Liver (tissue), 9 donors: ENCODE measurements around the gene HOXD11. TPM values are rescaled to one million over a fixed set of nuclear protein-coding genes. Genes with fewer than 3 reads are reported as not detected.

Source experiments
- DNase-seq: peaks from one replicate; pipeline ENCODE4 v3.0.0-alpha.2; 2017; ENCODE audit warnings: low spot score
- H3K27ac ChIP-seq, 2 donors: one replicate each; pipeline ENCODE4 v1.7.0; 2013; ENCODE audit warnings: inconsistent platforms in 2 of 2, low read length in 2 of 2, control low read depth in 1 of 2, low read depth in 1 of 2, mild to moderate bottlenecking in 1 of 2
- H3K27me3 ChIP-seq, 4 donors: one replicate each; pipeline versions ENCODE4 v1.6.1 to v1.7.0; 2013; ENCODE audit warnings: low read length in 3 of 4, inconsistent platforms in 1 of 4, mild to moderate bottlenecking in 1 of 4, moderate library complexity in 1 of 4; ENCODE audit not compliant: control insufficient read depth in 4 of 4, insufficient read depth in 4 of 4
- H3K36me3 ChIP-seq, 4 donors: one replicate each; pipeline versions ENCODE4 v1.6.1 to v1.7.0; 2013; ENCODE audit warnings: low read length in 3 of 4, mild to moderate bottlenecking in 3 of 4, low read depth in 1 of 4, moderate library complexity in 1 of 4; ENCODE audit not compliant: control insufficient read depth in 4 of 4, insufficient read depth in 3 of 4
- H3K4me1 ChIP-seq, 4 donors: one replicate each; pipeline versions ENCODE4 v1.6.1 to v1.7.0; 2013; ENCODE audit warnings: low read length in 3 of 4, mild to moderate bottlenecking in 3 of 4, moderate library complexity in 1 of 4; ENCODE audit not compliant: control insufficient read depth in 4 of 4, insufficient read depth in 4 of 4
- H3K4me3 ChIP-seq, 3 donors: one replicate each; pipeline versions ENCODE4 v1.6.1 to v1.7.0; 2013; ENCODE audit warnings: low read length in 3 of 3, control low read depth in 1 of 3, low read depth in 1 of 3, mild to moderate bottlenecking in 1 of 3
- H3K9ac ChIP-seq, 2 donors: one replicate each; pipeline ENCODE4 v1.7.0; 2013; ENCODE audit warnings: low read length in 2 of 2, mild to moderate bottlenecking in 2 of 2, moderate library complexity in 2 of 2, control low read depth in 1 of 2, low read depth in 1 of 2
- H3K9me3 ChIP-seq, 4 donors: one replicate each; pipeline versions ENCODE4 v1.6.1 to v1.7.0; 2013; ENCODE audit warnings: low read length in 3 of 4; ENCODE audit not compliant: control insufficient read depth in 4 of 4
- EGR1 ChIP-seq, 2 donors: IDR thresholded peaks; 2 replicates each; pipeline ENCODE4 v1.6.1; 2016 to 2018; ENCODE audit warnings: antibody characterized with exemption in 2 of 2, low read depth in 2 of 2
- FOXA1 ChIP-seq: IDR thresholded peaks from 2 replicates; pipeline ENCODE4 v1.6.1; 2016; ENCODE audit warnings: antibody characterized with exemption
- FOXA2 ChIP-seq: IDR thresholded peaks from 2 replicates; pipeline ENCODE4 v1.6.1; 2016; ENCODE audit warnings: antibody characterized with exemption
- GABPA ChIP-seq, 2 donors: IDR thresholded peaks in 1 of 2; conservative IDR thresholded peaks in 1 of 2; 2 replicates each; pipeline ENCODE4 v1.6.1; 2016; ENCODE audit warnings: antibody characterized with exemption in 2 of 2, mild to moderate bottlenecking in 1 of 2, moderate library complexity in 1 of 2
- HNF4A ChIP-seq, 2 donors: conservative IDR thresholded peaks; 2 replicates each; pipeline ENCODE4 v1.6.1; 2016; ENCODE audit warnings: antibody characterized with exemption in 2 of 2, mild to moderate bottlenecking in 2 of 2
- JUND ChIP-seq, 2 donors: IDR thresholded peaks; 2 replicates each; pipeline ENCODE4 v1.6.1; 2016; ENCODE audit warnings: antibody characterized with exemption in 2 of 2
- NR2F2 ChIP-seq: IDR thresholded peaks from 2 replicates; pipeline ENCODE4 v1.6.1; 2016; ENCODE audit warnings: antibody characterized with exemption
- RAD21 ChIP-seq, 2 donors: IDR thresholded peaks; 2 replicates each; pipeline ENCODE4 v1.6.1; 2016; ENCODE audit warnings: antibody characterized with exemption in 2 of 2, mild to moderate bottlenecking in 2 of 2
- RXRA ChIP-seq, 2 donors: IDR thresholded peaks; 2 replicates each; pipeline ENCODE4 v1.6.1; 2017 to 2018; ENCODE audit warnings: antibody characterized with exemption in 2 of 2, mild to moderate bottlenecking in 1 of 2
- SP1 ChIP-seq: IDR thresholded peaks from 2 replicates; pipeline ENCODE4 v1.6.1; 2018; ENCODE audit warnings: antibody characterized with exemption, mild to moderate bottlenecking
- TAF1 ChIP-seq: conservative IDR thresholded peaks from 2 replicates; pipeline ENCODE4 v1.6.1; 2016; ENCODE audit warnings: antibody characterized with exemption, mild to moderate bottlenecking
- WGBS: extraction: QIAGEN DNeasy Blood & Tissue Kit; methylation state at CpG from one replicate; pipeline ENCODE4 v1.1.7; 2013; 5-methylcytosine and 5-hydroxymethylcytosine counted together
- polyA plus RNA-seq, 2 donors: library from polyadenylated mRNA; stranded (reverse) in 1 of 2; unstranded in 1 of 2; fragments of 200-250 nt in 1 of 2; fragments of >200 nt in 1 of 2; fragmentation: Nextera tagmentation in 1 of 2; extraction: Ambion mirVana in 1 of 2; gene quantifications; one replicate each; pipeline versions ENCODE4 v1.2.1 to v1.2.3, GENCODE V29; 2013 to 2015
- total RNA-seq, 2 donors: library from RNA; depleted of rRNA; stranded (reverse); fragments of >200 nt; gene quantifications; one replicate each; pipeline ENCODE4 v1.2.3, GENCODE V29; 2014
- TF ChIP-seq, protein P1 (sequence below): IDR thresholded peaks from 2 replicates; pipeline ENCODE4 v1.6.1; 2016; ENCODE audit warnings: antibody characterized with exemption
- TF ChIP-seq, protein P2 (sequence below): fragments of 150-350 bp; IDR thresholded peaks from 2 replicates; pipeline ENCODE4 v1.5.1; 2017; ENCODE audit warnings: improper control_type of control experiment, low read depth, low read length; ENCODE audit not compliant: missing input control
- TF ChIP-seq, protein P3 (sequence below): IDR thresholded peaks from 2 replicates; pipeline ENCODE4 v1.6.1; 2016; ENCODE audit warnings: antibody characterized with exemption, mild to moderate bottlenecking
- donor health status: healthy.
- donor health status: healthy.
- donor health status: healthy.
- donor health status: healthy.
- donor health status: healthy.

HOXD11 gene
- total and polyA plus RNA-seq, 4 donors: not detected

DNA sequence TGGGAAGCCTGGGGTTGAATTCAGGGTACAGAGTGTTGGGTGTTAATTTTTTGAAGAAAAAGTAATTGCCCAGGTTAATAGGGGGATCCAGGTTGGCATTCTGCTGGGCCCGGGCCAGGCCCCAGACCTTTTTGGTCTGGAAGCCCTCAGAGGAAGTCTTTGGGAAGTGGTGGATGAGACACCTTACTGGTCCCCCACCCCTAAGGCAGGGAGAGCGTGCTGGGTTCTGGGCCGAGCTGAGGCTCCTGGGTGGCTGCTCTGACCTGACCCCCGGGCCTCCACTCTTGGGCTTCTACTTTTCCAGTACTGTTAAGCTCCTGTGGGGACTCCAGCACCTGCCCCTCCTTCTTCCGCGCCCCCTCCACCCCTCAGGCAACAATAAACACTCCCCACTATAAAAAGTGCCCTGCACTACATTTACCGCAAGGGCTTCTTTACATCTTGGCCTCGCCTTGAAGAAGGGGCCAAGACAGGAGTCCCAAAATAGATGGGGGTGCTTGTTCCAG is 49.3 kb downstream of the HOXD11 start:
- peaks cover 6 to 16% (median 11%) of the 10 kb centered on the region in 4 donors for H3K4me1 ChIP-seq
- DNase-seq: no peak
- no peaks in the 10 kb centered on the region for H3K36me3 ChIP-seq
- TF ChIP-seq GABPA (IDR thresholded peaks at IDR 0.05 in 1 of 2, conservative IDR thresholded peaks at IDR 0.05 in 1 of 2) (no peak), NR2F2 (no peak), EGR1 (IDR thresholded peaks at IDR 0.05; ENCODE audit: low read depth in 2 of 2) (no peak), HNF4A (conservative IDR thresholded peaks at IDR 0.05) (no peak), TAF1 (no peak), JUND (IDR thresholded peaks at IDR 0.05) (no peak), RAD21 (IDR thresholded peaks at IDR 0.05) (no peak), FOXA1 (no peak), FOXA2 (no peak), SP1 (no peak), RXRA (IDR thresholded peaks at IDR 0.05) (no peak)
- TF ChIP-seq, protein P1, sequence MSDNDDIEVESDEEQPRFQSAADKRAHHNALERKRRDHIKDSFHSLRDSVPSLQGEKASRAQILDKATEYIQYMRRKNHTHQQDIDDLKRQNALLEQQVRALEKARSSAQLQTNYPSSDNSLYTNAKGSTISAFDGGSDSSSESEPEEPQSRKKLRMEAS: no peak
- TF ChIP-seq, protein P2, sequence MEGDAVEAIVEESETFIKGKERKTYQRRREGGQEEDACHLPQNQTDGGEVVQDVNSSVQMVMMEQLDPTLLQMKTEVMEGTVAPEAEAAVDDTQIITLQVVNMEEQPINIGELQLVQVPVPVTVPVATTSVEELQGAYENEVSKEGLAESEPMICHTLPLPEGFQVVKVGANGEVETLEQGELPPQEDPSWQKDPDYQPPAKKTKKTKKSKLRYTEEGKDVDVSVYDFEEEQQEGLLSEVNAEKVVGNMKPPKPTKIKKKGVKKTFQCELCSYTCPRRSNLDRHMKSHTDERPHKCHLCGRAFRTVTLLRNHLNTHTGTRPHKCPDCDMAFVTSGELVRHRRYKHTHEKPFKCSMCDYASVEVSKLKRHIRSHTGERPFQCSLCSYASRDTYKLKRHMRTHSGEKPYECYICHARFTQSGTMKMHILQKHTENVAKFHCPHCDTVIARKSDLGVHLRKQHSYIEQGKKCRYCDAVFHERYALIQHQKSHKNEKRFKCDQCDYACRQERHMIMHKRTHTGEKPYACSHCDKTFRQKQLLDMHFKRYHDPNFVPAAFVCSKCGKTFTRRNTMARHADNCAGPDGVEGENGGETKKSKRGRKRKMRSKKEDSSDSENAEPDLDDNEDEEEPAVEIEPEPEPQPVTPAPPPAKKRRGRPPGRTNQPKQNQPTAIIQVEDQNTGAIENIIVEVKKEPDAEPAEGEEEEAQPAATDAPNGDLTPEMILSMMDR: no peak
- TF ChIP-seq, protein P3, sequence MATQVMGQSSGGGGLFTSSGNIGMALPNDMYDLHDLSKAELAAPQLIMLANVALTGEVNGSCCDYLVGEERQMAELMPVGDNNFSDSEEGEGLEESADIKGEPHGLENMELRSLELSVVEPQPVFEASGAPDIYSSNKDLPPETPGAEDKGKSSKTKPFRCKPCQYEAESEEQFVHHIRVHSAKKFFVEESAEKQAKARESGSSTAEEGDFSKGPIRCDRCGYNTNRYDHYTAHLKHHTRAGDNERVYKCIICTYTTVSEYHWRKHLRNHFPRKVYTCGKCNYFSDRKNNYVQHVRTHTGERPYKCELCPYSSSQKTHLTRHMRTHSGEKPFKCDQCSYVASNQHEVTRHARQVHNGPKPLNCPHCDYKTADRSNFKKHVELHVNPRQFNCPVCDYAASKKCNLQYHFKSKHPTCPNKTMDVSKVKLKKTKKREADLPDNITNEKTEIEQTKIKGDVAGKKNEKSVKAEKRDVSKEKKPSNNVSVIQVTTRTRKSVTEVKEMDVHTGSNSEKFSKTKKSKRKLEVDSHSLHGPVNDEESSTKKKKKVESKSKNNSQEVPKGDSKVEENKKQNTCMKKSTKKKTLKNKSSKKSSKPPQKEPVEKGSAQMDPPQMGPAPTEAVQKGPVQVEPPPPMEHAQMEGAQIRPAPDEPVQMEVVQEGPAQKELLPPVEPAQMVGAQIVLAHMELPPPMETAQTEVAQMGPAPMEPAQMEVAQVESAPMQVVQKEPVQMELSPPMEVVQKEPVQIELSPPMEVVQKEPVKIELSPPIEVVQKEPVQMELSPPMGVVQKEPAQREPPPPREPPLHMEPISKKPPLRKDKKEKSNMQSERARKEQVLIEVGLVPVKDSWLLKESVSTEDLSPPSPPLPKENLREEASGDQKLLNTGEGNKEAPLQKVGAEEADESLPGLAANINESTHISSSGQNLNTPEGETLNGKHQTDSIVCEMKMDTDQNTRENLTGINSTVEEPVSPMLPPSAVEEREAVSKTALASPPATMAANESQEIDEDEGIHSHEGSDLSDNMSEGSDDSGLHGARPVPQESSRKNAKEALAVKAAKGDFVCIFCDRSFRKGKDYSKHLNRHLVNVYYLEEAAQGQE: no peak
- no peak overlapping the region for H3K4me3 ChIP-seq
- H3K27ac ChIP-seq: no peak overlapping the region
- peaks cover 10 to 35% (median 26%) of the 10 kb centered on the region in 4 donors for H3K27me3 ChIP-seq
- WGBS: 17% methylated on average over 8 of the region's 8 CpGs
- peaks cover 0 to 4% (median 0%) of the 10 kb centered on the region in 4 donors for H3K9me3 ChIP-seq
- no peak overlapping the region for H3K9ac ChIP-seq

DNA sequence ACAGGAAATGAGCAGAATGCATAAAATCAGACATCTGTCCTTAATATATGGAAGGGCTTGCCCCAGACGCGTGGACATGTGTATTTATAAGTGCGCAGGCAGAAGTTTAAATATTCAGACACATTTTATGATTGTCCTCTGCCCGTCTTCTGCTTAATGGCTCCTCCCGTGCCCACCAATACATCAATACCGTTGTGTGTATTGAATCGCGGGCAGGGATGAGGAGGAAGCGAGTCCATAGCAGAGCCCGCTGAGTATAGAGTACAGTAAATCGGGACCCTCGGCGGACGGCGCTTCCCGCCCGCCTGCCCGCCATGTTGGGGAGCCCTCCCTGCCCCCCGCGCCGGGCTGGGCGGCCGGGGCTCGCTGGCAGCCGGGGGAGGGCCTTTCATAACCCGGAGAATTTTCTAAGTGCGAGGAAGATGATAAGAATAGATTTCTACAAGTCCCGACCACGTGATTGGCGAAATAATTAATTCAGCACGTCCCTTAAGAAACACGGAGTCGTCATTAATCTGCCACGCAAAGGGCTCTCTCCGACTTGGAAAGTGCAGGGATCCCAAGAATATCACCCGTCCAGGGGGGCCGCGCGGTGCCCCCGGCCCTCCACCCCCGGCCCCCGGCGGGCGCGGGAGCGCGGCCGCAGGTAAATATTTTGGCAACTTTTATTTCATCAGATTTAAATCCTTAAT is 49.9 kb downstream of the HOXD11 start, which contains the start of gene HOXD3:
Gene HOXD3, plus strand, starts transcription at position 501 of the 692 bp plus-strand sequence. CDS start 11,808 bp downstream, outside the sequence.
- no peak within 1 kb of the TSS for H3K27ac ChIP-seq
- no peak for DNase-seq
- peaks cover 6 to 17% (median 10%) of the 10 kb centered on the region in 4 donors for H3K4me1 ChIP-seq
- H3K9ac ChIP-seq: no peak within 1 kb of the TSS
- H3K27me3 ChIP-seq: peaks cover 11 to 41% (median 23%) of the 10 kb centered on the region in 4 donors
- no peaks in the 10 kb centered on the region for H3K36me3 ChIP-seq
- no peak within 1 kb of the TSS for H3K4me3 ChIP-seq
- peaks cover 0 to 4% (median 0%) of the 10 kb centered on the region in 4 donors for H3K9me3 ChIP-seq
- TF ChIP-seq FOXA2 (no peak), NR2F2 (no peak), RAD21 (IDR thresholded peaks at IDR 0.05) (no peak), FOXA1 (no peak)
- 4% methylated on average over 48 of the region's 48 CpGs for WGBS
